HL-60 (cell line): ENCODE results near the gene STK32B.

Experiments used
- DNase-seq, 2 experiments: peaks; one replicate each; pipeline ENCODE4 v3.0.0-alpha.2; 2010 to 2020; ENCODE audit warnings: low read depth in 1 of 2, low spot score in 1 of 2
- H3K27ac ChIP-seq: fragments of 250-450 bp; sonication (Bioruptor Pico); replicated peaks from 2 replicates; pipeline ENCODE4 v1.5.1; 2020; ENCODE audit warnings: mild to moderate bottlenecking, moderate library complexity
- H3K27me3 ChIP-seq: fragments of 250-450 bp; sonication (Bioruptor Pico); 2 replicates; pipeline ENCODE4 v1.5.1; 2021; ENCODE audit warnings: mild to moderate bottlenecking, moderate library complexity; ENCODE audit not compliant: insufficient read depth, poor library complexity, severe bottlenecking
- H3K4me3 ChIP-seq: replicated peaks from 2 replicates; pipeline ENCODE4 v1.5.1; 2011; ENCODE audit warnings: mild to moderate bottlenecking, control low read depth, low read length; ENCODE audit not compliant: insufficient read depth
- CTCF ChIP-seq: IDR thresholded peaks from one replicate; pipeline ENCODE4 v1.5.1; 2011; ENCODE audit warnings: low read length, control low read depth, inconsistent platforms; ENCODE audit not compliant: insufficient read depth
- GABPA ChIP-seq: IDR thresholded peaks from 2 replicates; pipeline ENCODE4 v1.6.1; 2012; ENCODE audit warnings: low read depth
- POLR2AphosphoS5 ChIP-seq: IDR thresholded peaks from 2 replicates; pipeline ENCODE4 v1.6.1; 2012; ENCODE audit warnings: low read depth
- REST ChIP-seq: IDR thresholded peaks from 2 replicates; pipeline ENCODE4 v1.6.1; 2012; ENCODE audit warnings: low read depth; ENCODE audit not compliant: insufficient replicate concordance
- SPI1 ChIP-seq: IDR thresholded peaks from 2 replicates; pipeline ENCODE4 v1.6.1; 2012; ENCODE audit warnings: low read depth, mild to moderate bottlenecking, borderline replicate concordance

Gene STK32B

GRCh38 chr4:5100336-5100735 is 49.1 kb downstream of the STK32B start:
- DNase-seq, result no peak
- TF ChIP-seq POLR2AphosphoS5 (no peak), REST (no peak), GABPA (no peak), SPI1 (no peak), CTCF (no peak)
- H3K27ac ChIP-seq, result no peak overlapping the region
- H3K27me3 ChIP-seq, result no peaks in the 10 kb centered on the region
- H3K4me3 ChIP-seq, result no peak overlapping the region

GRCh38 chr4:5100986-5101385 is 49.7 kb downstream of the STK32B start:
- DNase-seq, result no peak
- no peak overlapping the region for H3K4me3 ChIP-seq
- H3K27ac ChIP-seq, result no peak overlapping the region
- TF ChIP-seq SPI1 (no peak), POLR2AphosphoS5 (no peak), GABPA (no peak), CTCF (no peak), REST (no peak)
- H3K27me3 ChIP-seq, result no peaks in the 10 kb centered on the region

GRCh38 chr4:5101571-5101970 is 50.3 kb downstream of the STK32B start:
- DNase-seq, result no peak
- Histone ChIP-seq H3K27ac (no peak overlapping the region), H3K27me3 (no peaks in the 10 kb centered on the region), H3K4me3 (no peak overlapping the region)
- TF ChIP-seq POLR2AphosphoS5, result no peak
- TF ChIP-seq SPI1, result no peak
- TF ChIP-seq CTCF, result no peak
- no peak for TF ChIP-seq REST
- TF ChIP-seq GABPA, result no peak
